ENCODE results near the gene EDDM3A.

- TF ChIP-seq ZSCAN20 (CRISPR knock-in tag; IDR thresholded peaks at IDR 0.05) (no peak), POLR2A (IDR thresholded peaks at IDR 0.05; ENCODE audit: low read length) (no peak), RAD21 (conservative IDR thresholded peaks at IDR 0.05 in 1 of 2, IDR thresholded peaks at IDR 0.05 in 1 of 2) (no peak), CTCF (IDR thresholded peaks at IDR 0.05) (no peak; the same call in 2 of the 3 replicates), RFX5 (IDR thresholded peaks at IDR 0.05) (no peak), TP53 (CRISPR knock-in tag; IDR thresholded peaks at IDR 0.05) (no peak)
These were observed 47.7 kb upstream of the EDDM3A start for GRCh38 chr14:20698018-20698329.

Measured in A549 (cell line).